ENCODE measurements around the gene BCL11A. TPM values are rescaled to one million over a fixed set of nuclear protein-coding genes. Genes with fewer than 3 reads are reported as not detected.

BCL11A gene
- total RNA-seq, 2 experiments from 2014 or later, result 2.3 to 3.3 TPM

- POLR2A ChIA-PET, result no interaction called here
These were observed 1.2 kb downstream of the BCL11A start for GRCh38 chr2:60552078-60552850.

DNA sequence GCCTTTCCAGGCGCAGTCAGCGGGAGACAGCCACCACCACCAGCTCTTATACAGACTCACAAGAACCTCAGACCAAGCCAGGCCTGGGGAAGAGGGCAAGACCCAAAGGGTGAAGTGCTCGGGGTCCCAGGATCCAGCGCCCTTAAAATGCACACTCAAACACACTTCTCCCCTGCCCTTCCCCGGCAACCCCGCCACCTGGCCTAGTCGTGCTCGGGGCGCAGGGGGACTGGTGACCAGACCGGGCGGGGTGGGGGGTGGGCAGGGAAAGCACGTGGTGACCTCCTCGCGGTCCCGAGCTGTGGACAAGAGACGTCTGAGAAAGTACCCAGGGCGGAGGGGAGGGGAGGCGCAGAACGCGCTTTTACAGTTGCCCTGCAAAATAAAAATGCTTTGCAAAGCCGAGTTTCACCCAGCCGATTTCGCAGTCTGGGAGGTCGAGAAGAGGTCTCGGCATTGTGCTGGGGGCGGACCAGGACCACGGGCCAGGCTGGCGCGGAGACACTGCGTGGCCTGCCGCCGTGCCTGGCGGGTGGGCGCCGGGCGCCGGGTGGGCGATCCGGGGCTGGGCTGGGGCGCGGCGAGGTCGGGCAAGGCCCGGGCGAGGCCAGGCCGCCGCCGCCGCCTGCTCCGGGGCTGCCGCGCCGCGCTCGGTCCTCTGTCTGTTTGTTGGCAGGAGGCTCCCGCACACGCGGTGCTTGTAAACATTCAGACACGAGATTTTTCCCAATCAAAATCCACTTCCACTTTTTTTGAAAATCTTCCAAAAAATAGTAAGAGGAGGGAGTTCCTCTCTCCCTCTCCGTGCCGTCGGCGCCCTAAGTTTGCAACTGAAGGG lies 2.0 kb downstream of the BCL11A start:
- H3K36me3 ChIP-seq (ENCODE audit: insufficient read depth, low read length), result no peaks in the 10 kb centered on the region
- intact Hi-C loops (cut with DNase I, micrococcal nuclease), result loop anchor here (5.0 to 10.0 kb wide), 4 partner anchors 289 to 1527 kb away; no protein-coding TSS in a partner anchor
- peaks cover 55% of the 10 kb centered on the region for H3K4me1 Mint-ChIP-seq (ENCODE audit: low read depth)
- peak overlapping the region; percentile 90 for H3K4me3 Mint-ChIP-seq
- peaks cover 0 to 29% of the 10 kb centered on the region in 2 experiments for H3K9me3 ChIP-seq (ENCODE audit: control insufficient read depth in 1 of 2, insufficient read depth in 1 of 2, low read length in 2 of 2)
- no peak for ATAC-seq (ENCODE audit: poor library complexity)
- CTCF ChIA-PET, result no interaction called here
- POLR2A ChIA-PET, result interaction anchor here (0.6 kb wide), 1 partner anchor 429 kb away, joined by 3 read pairs; no protein-coding TSS in a partner anchor
- peaks cover 56 to 84% of the 10 kb centered on the region in 2 experiments for H3K27me3 ChIP-seq (ENCODE audit: control insufficient read depth in 1 of 2, insufficient read depth in 2 of 2, low read length in 2 of 2)
- H3K9me3 Mint-ChIP-seq, result no peaks in the 10 kb centered on the region
- H3K27me3 Mint-ChIP-seq, result peaks cover 77% of the 10 kb centered on the region
- peaks cover 69% of the 10 kb centered on the region for H3K4me1 ChIP-seq (ENCODE audit: insufficient read depth, low read length)
- H3K36me3 Mint-ChIP-seq (ENCODE audit: low read depth), result peaks cover 8% of the 10 kb centered on the region
- TF ChIP-seq CTCF (IDR thresholded peaks at IDR 0.05), result no peak
- H3K4me3 ChIP-seq (ENCODE audit: low read length), result peak overlapping the region; percentile 46
- peak overlapping the region; percentile 86 for H3K27ac Mint-ChIP-seq
- peak in 3 of 14 experiments; percentile 10 to 43 (median 29) for DNase-seq
- no peak overlapping the region for H3K27ac ChIP-seq (ENCODE audit: low read depth in 1 of 2, low read length in 2 of 2)

More at GRCh38 chr2:60552078-60552850, 1.2 kb downstream of the BCL11A start:
- Mint-ChIP-seq H3K4me1 (ENCODE audit: low read depth) (peaks cover 58% of the 10 kb centered on the region), H3K4me3 (peak overlapping the region; percentile 90), H3K9me3 (no peaks in the 10 kb centered on the region), H3K36me3 (ENCODE audit: low read depth) (peaks cover 8% of the 10 kb centered on the region), H3K27ac (peak overlapping the region; percentile 58), H3K27me3 (peaks cover 77% of the 10 kb centered on the region)
- H3K9me3 ChIP-seq (ENCODE audit: control insufficient read depth in 1 of 2, insufficient read depth in 1 of 2, low read length in 2 of 2), result peaks cover 0 to 36% of the 10 kb centered on the region in 2 experiments
- DNase-seq (peak in 1 of 14 experiments; percentile 36), ATAC-seq (ENCODE audit: poor library complexity) (no peak)
- intact Hi-C loops (cut with DNase I, micrococcal nuclease), result loop anchor here (5.0 to 10.0 kb wide), 4 partner anchors 290 to 1527 kb away; no protein-coding TSS in a partner anchor
- peaks cover 59 to 85% of the 10 kb centered on the region in 2 experiments for H3K27me3 ChIP-seq (ENCODE audit: control insufficient read depth in 1 of 2, insufficient read depth in 2 of 2, low read length in 2 of 2)
- TF ChIP-seq CTCF (IDR thresholded peaks at IDR 0.05), result no peak
- peak overlapping the region; percentile 46 for H3K4me3 ChIP-seq (ENCODE audit: low read length)
- H3K4me1 ChIP-seq (ENCODE audit: insufficient read depth, low read length), result peaks cover 77% of the 10 kb centered on the region
- CTCF ChIA-PET, result no interaction called here
- H3K36me3 ChIP-seq (ENCODE audit: insufficient read depth, low read length), result no peaks in the 10 kb centered on the region
- H3K27ac ChIP-seq (ENCODE audit: low read depth in 1 of 2, low read length in 2 of 2), result no peak overlapping the region

DNA sequence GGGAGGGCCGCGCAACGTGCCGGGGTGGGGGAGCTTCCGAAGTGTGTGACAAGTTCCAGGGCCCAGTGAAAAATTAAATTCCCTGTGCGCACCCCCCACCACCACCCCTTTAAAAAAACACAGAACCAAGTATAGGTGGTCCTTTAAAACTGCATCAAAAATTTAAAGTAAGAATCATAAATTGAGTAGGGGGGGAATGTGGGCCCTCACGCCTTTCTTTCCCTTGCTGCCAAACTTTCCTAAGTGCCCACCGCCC lies 2.5 kb downstream of the BCL11A start:
- TF ChIP-seq CTCF (IDR thresholded peaks at IDR 0.05), result no peak
- Histone ChIP-seq H3K9me3 (ENCODE audit: control insufficient read depth in 1 of 2, insufficient read depth in 1 of 2, low read length in 2 of 2) (peaks cover 0 to 29% of the 10 kb centered on the region in 2 experiments), H3K27ac (ENCODE audit: low read depth in 1 of 2, low read length in 2 of 2) (no peak overlapping the region), H3K27me3 (ENCODE audit: control insufficient read depth in 1 of 2, insufficient read depth in 2 of 2, low read length in 2 of 2) (peaks cover 58 to 85% of the 10 kb centered on the region in 2 experiments), H3K36me3 (ENCODE audit: insufficient read depth, low read length) (no peaks in the 10 kb centered on the region), H3K4me1 (ENCODE audit: insufficient read depth, low read length) (peaks cover 66% of the 10 kb centered on the region), H3K4me3 (ENCODE audit: low read length) (peak overlapping the region; percentile 29)
- no peak for ATAC-seq (ENCODE audit: poor library complexity)
- ChIA-PET POLR2A (interaction anchor here (0.5 to 1.5 kb wide), 3 partner anchors 39 to 429 kb away, joined by 3 to 6 read pairs (median 4); no protein-coding TSS in a partner anchor), CTCF (no interaction called here)
- H3K9me3 Mint-ChIP-seq, result no peaks in the 10 kb centered on the region
- peaks cover 8% of the 10 kb centered on the region for H3K36me3 Mint-ChIP-seq (ENCODE audit: low read depth)
- intact Hi-C loops (cut with DNase I, micrococcal nuclease), result loop anchor here (5.0 to 10.0 kb wide), 4 partner anchors 289 to 1526 kb away; no protein-coding TSS in a partner anchor
- DNase-seq, result no peak
- peak overlapping the region; percentile 86 for H3K27ac Mint-ChIP-seq
- peaks cover 50% of the 10 kb centered on the region for H3K4me1 Mint-ChIP-seq (ENCODE audit: low read depth)
- peaks cover 78% of the 10 kb centered on the region for H3K27me3 Mint-ChIP-seq
- peak overlapping the region; percentile 79 for H3K4me3 Mint-ChIP-seq

All from CD4-positive, alpha-beta T cell (primary cell).